Measurements from ENCODE around the gene DOCK9. TPM values are rescaled to one million over a fixed set of nuclear protein-coding genes. Genes with fewer than 3 reads are reported as not detected.

Gene DOCK9
- polyA plus RNA-seq, 3 donors from 2014 or later: 2.1 to 6.3 (median 4.1) TPM

Other genes with a start within 250 kb of the DOCK9 start
- not detected for gene SLC15A1, start 225.4 kb downstream of the DOCK9 start, polyA plus RNA-seq
- gene UBAC2, start 222.8 kb upstream of the DOCK9 start, polyA plus RNA-seq: 100 to 1,000 TPM; 114 to 130 (median 115) TPM

Measured in immature natural killer cell (primary cell).